Measurements from ENCODE around the gene TMEM98. TPM values are rescaled to one million over a fixed set of nuclear protein-coding genes. Genes with fewer than 3 reads are reported as not detected.
A peak's percentile ranks its signal among the peaks of the same experiment; 100 is the strongest.
"Not testable (repeated sequence)": the region's sequence is repeated elsewhere in the genome, so short reads cannot be mapped to it uniquely, and the experiment has no call there.

TMEM98 gene
- total RNA-seq, 3 donors from 2014 or later, result 56.4 to 175 (median 85.9) TPM

- Histone ChIP-seq H3K4me1 (ENCODE audit: low read depth) (peaks cover 4% of the 10 kb centered on the region), H3K36me3 (ENCODE audit: low read depth) (no peaks in the 10 kb centered on the region), H3K4me3 (no peak overlapping the region), H3K9me3 (no peaks in the 10 kb centered on the region)
- TF ChIP-seq CTCF (IDR thresholded peaks at IDR 0.05), result no peak
- DNase-seq (no peak), ATAC-seq (no peak)
- intact Hi-C loops (cut with DNase I, micrococcal nuclease), result no loop called here
These were observed 1.8 kb upstream of the TMEM98 start for GRCh38 chr17:32926183-32926582.

- H3K36me3 ChIP-seq (ENCODE audit: low read depth); DNase-seq; ATAC-seq; intact Hi-C loops (cut with DNase I, micrococcal nuclease); H3K9me3 ChIP-seq; H3K4me3 ChIP-seq; H3K4me1 ChIP-seq (ENCODE audit: low read depth): not testable (repeated sequence)
These were observed 1.2 kb upstream of the TMEM98 start for GRCh38 chr17:32926789-32927188.

- H3K4me3 ChIP-seq, result no peak overlapping the region
- H3K4me1 ChIP-seq (ENCODE audit: low read depth), result peaks cover 4% of the 10 kb centered on the region
- peak in 2 of 3 donors; percentile 47 to 49 for DNase-seq
- intact Hi-C loops (cut with DNase I, micrococcal nuclease), result no loop called here
- no peaks in the 10 kb centered on the region for H3K9me3 ChIP-seq
- peak; percentile 61 for ATAC-seq
- no peak for TF ChIP-seq CTCF (IDR thresholded peaks at IDR 0.05)
- H3K36me3 ChIP-seq (ENCODE audit: low read depth), result no peaks in the 10 kb centered on the region
These were observed 691 bp upstream of the TMEM98 start for GRCh38 chr17:32927201-32927723.

GRCh38 chr17:32928586-32929535 is 908 bp downstream of the TMEM98 start:
- TF ChIP-seq CTCF (IDR thresholded peaks at IDR 0.05), result no peak
- Histone ChIP-seq H3K9me3 (no peaks in the 10 kb centered on the region), H3K4me3 (peak overlapping the region; percentile 51), H3K36me3 (ENCODE audit: low read depth) (no peaks in the 10 kb centered on the region), H3K4me1 (ENCODE audit: low read depth) (peaks cover 4% of the 10 kb centered on the region)
- intact Hi-C loops (cut with DNase I, micrococcal nuclease), result no loop called here
- no peak for DNase-seq
- ATAC-seq, result peak; percentile 21

GRCh38 chr17:32929588-32929987 is 1.6 kb downstream of the TMEM98 start:
- Histone ChIP-seq H3K36me3 (ENCODE audit: low read depth) (no peaks in the 10 kb centered on the region), H3K9me3 (no peaks in the 10 kb centered on the region), H3K4me1 (ENCODE audit: low read depth) (peaks cover 7% of the 10 kb centered on the region), H3K4me3 (no peak overlapping the region)
- no peak for ATAC-seq
- intact Hi-C loops (cut with DNase I, micrococcal nuclease), result no loop called here
- DNase-seq, result no peak
- TF ChIP-seq CTCF (IDR thresholded peaks at IDR 0.05), result no peak

- TF ChIP-seq CTCF (IDR thresholded peaks at IDR 0.05), result no peak
- no peaks in the 10 kb centered on the region for H3K9me3 ChIP-seq
- intact Hi-C loops (cut with DNase I, micrococcal nuclease), result no loop called here
These were observed 2.6 kb downstream of the TMEM98 start for GRCh38 chr17:32930512-32930911.

More at GRCh38 chr17:32930512-32930911, 2.6 kb downstream of the TMEM98 start:
- no peak for ATAC-seq
- Histone ChIP-seq H3K4me3 (no peak overlapping the region), H3K36me3 (ENCODE audit: low read depth) (no peaks in the 10 kb centered on the region), H3K4me1 (ENCODE audit: low read depth) (peaks cover 7% of the 10 kb centered on the region)
- DNase-seq, result no peak
